Suprapubic skin (tissue), 4 donors: ENCODE data around the gene ATF6.

Source experiments
- CTCF ChIP-seq, 2 donors: fragments of 200-600 bp in 1 of 2; fragments of 450-650 bp in 1 of 2; sonication (generic) in 1 of 2; IDR thresholded peaks; one replicate each; pipeline ENCODE4 v1.5.1; 2016 to 2019; ENCODE audit warnings: antibody characterized with exemption in 2 of 2, mild to moderate bottlenecking in 1 of 2, moderate library complexity in 1 of 2
- EP300 ChIP-seq: sonication (generic); formaldehyde crosslinking; IDR thresholded peaks from one replicate; pipeline ENCODE4 v1.6.1; 2017; ENCODE audit warnings: antibody characterized with exemption
- POLR2A ChIP-seq, 2 donors: fragments of 450-650 bp; IDR thresholded peaks; one replicate each; pipeline ENCODE4 v1.6.1; 2017; ENCODE audit warnings: antibody characterized with exemption in 2 of 2, mild to moderate bottlenecking in 2 of 2, moderate library complexity in 2 of 2
- POLR2AphosphoS5 ChIP-seq, 3 donors: sonication (generic); formaldehyde crosslinking; IDR thresholded peaks; one replicate each; pipeline ENCODE4 v1.6.1; 2017; ENCODE audit warnings: antibody characterized with exemption in 3 of 3

GRCh38 chr1:161921491-161921890 is 155.4 kb downstream of the ATF6 start:
- no peak for TF ChIP-seq POLR2A (IDR thresholded peaks at IDR 0.05)
- TF ChIP-seq CTCF (IDR thresholded peaks at IDR 0.05) = no peak
- TF ChIP-seq EP300 = no peak
- no peak for TF ChIP-seq POLR2AphosphoS5 (IDR thresholded peaks at IDR 0.05)
